ENCODE data around the gene B4GAT1. TPM values are rescaled to one million over a fixed set of nuclear protein-coding genes. Genes with fewer than 3 reads are reported as not detected.

B4GAT1 gene
- total RNA-seq, 1 experiment from 2014 or later = 10.6 TPM

GRCh38 chr11:66331542-66332370 lies 15.7 kb downstream of the B4GAT1 start:
- Histone ChIP-seq H2AFZ (ENCODE audit: low read length) (no peak overlapping the region), H3K79me2 (ENCODE audit: low read length) (no peaks in the 10 kb centered on the region), H4K20me1 (ENCODE audit: insufficient read depth, low read depth, low read length) (no peaks in the 10 kb centered on the region), H3K9me2 (replicated peaks; ENCODE audit: insufficient read depth, low read length) (no peaks in the 10 kb centered on the region), H3K27me3 (ENCODE audit: low read length) (no peaks in the 10 kb centered on the region), H3K36me3 (ENCODE audit: insufficient read depth, low read length) (no peaks in the 10 kb centered on the region), H3K4me3 (ENCODE audit: low read length) (no peak overlapping the region), H3K4me1 (ENCODE audit: low read length) (peaks cover 19% of the 10 kb centered on the region), H3K9me3 (ENCODE audit: low read length) (no peaks in the 10 kb centered on the region), H3K9ac (ENCODE audit: low read length) (no peak overlapping the region), H3K4me2 (ENCODE audit: low read depth, low read length, poor library complexity, severe bottlenecking) (no peak overlapping the region), H3K27ac (ENCODE audit: low read length) (no peak overlapping the region)
- no peak for DNase-seq

GRCh38 chr11:66330931-66331330 lies 16.5 kb downstream of the B4GAT1 start:
- no peak for DNase-seq
- Histone ChIP-seq H3K36me3 (ENCODE audit: insufficient read depth, low read length) (no peaks in the 10 kb centered on the region), H3K9ac (ENCODE audit: low read length) (no peak overlapping the region), H3K4me1 (ENCODE audit: low read length) (peaks cover 16% of the 10 kb centered on the region), H3K4me2 (ENCODE audit: low read depth, low read length, poor library complexity, severe bottlenecking) (no peak overlapping the region), H2AFZ (ENCODE audit: low read length) (no peak overlapping the region), H3K27me3 (ENCODE audit: low read length) (no peaks in the 10 kb centered on the region), H3K9me2 (replicated peaks; ENCODE audit: insufficient read depth, low read length) (no peaks in the 10 kb centered on the region), H3K4me3 (ENCODE audit: low read length) (no peak overlapping the region), H4K20me1 (ENCODE audit: insufficient read depth, low read depth, low read length) (no peaks in the 10 kb centered on the region), H3K27ac (ENCODE audit: low read length) (no peak overlapping the region), H3K9me3 (ENCODE audit: low read length) (no peaks in the 10 kb centered on the region), H3K79me2 (ENCODE audit: low read length) (no peaks in the 10 kb centered on the region)

- no peak for DNase-seq
- Histone ChIP-seq H3K36me3 (ENCODE audit: insufficient read depth, low read length) (no peaks in the 10 kb centered on the region), H3K27ac (ENCODE audit: low read length) (no peak overlapping the region)
Measured at GRCh38 chr11:66329165-66329673, 18.2 kb downstream of the B4GAT1 start.

GRCh38 chr11:66328302-66329144 lies 18.9 kb downstream of the B4GAT1 start:
- Histone ChIP-seq H3K27me3 (ENCODE audit: low read length) (no peaks in the 10 kb centered on the region), H3K27ac (ENCODE audit: low read length) (no peak overlapping the region), H2AFZ (ENCODE audit: low read length) (peak overlapping the region; percentile 85), H3K4me3 (ENCODE audit: low read length) (peak overlapping the region; percentile 52), H3K9me2 (replicated peaks; ENCODE audit: insufficient read depth, low read length) (no peaks in the 10 kb centered on the region), H3K9me3 (ENCODE audit: low read length) (no peaks in the 10 kb centered on the region), H3K9ac (ENCODE audit: low read length) (peak overlapping the region; percentile 55), H3K79me2 (ENCODE audit: low read length) (no peaks in the 10 kb centered on the region), H4K20me1 (ENCODE audit: insufficient read depth, low read depth, low read length) (no peaks in the 10 kb centered on the region), H3K4me1 (ENCODE audit: low read length) (peaks cover 16% of the 10 kb centered on the region), H3K36me3 (ENCODE audit: insufficient read depth, low read length) (no peaks in the 10 kb centered on the region), H3K4me2 (ENCODE audit: low read depth, low read length, poor library complexity, severe bottlenecking) (peak overlapping the region; percentile 83)
- peak; percentile 93 for DNase-seq

More at GRCh38 chr11:66329165-66329673, 18.2 kb downstream of the B4GAT1 start:
- Histone ChIP-seq H3K9me2 (replicated peaks; ENCODE audit: insufficient read depth, low read length) (no peaks in the 10 kb centered on the region), H3K4me2 (ENCODE audit: low read depth, low read length, poor library complexity, severe bottlenecking) (no peak overlapping the region), H4K20me1 (ENCODE audit: insufficient read depth, low read depth, low read length) (no peaks in the 10 kb centered on the region), H3K9me3 (ENCODE audit: low read length) (no peaks in the 10 kb centered on the region), H3K79me2 (ENCODE audit: low read length) (no peaks in the 10 kb centered on the region), H3K4me1 (ENCODE audit: low read length) (peaks cover 16% of the 10 kb centered on the region), H3K27me3 (ENCODE audit: low read length) (no peaks in the 10 kb centered on the region), H3K9ac (ENCODE audit: low read length) (no peak overlapping the region), H2AFZ (ENCODE audit: low read length) (no peak overlapping the region), H3K4me3 (ENCODE audit: low read length) (no peak overlapping the region)

- H3K4me1 ChIP-seq (ENCODE audit: low read length) = peaks cover 16% of the 10 kb centered on the region
- DNase-seq = no peak
- no peaks in the 10 kb centered on the region for H3K36me3 ChIP-seq (ENCODE audit: insufficient read depth, low read length)
- H3K4me3 ChIP-seq (ENCODE audit: low read length) = no peak overlapping the region
- H3K27me3 ChIP-seq (ENCODE audit: low read length) = no peaks in the 10 kb centered on the region
- no peak overlapping the region for H3K27ac ChIP-seq (ENCODE audit: low read length)
- no peaks in the 10 kb centered on the region for H3K9me2 ChIP-seq (replicated peaks; ENCODE audit: insufficient read depth, low read length)
- H4K20me1 ChIP-seq (ENCODE audit: insufficient read depth, low read depth, low read length) = no peaks in the 10 kb centered on the region
- H3K9me3 ChIP-seq (ENCODE audit: low read length) = no peaks in the 10 kb centered on the region
- peak overlapping the region; percentile 85; the same call in 1 of the 2 replicates for H2AFZ ChIP-seq (ENCODE audit: low read length)
- no peaks in the 10 kb centered on the region for H3K79me2 ChIP-seq (ENCODE audit: low read length)
- H3K9ac ChIP-seq (ENCODE audit: low read length) = peak overlapping the region; percentile 18; the same call in 1 of the 2 replicates
- H3K4me2 ChIP-seq (ENCODE audit: low read depth, low read length, poor library complexity, severe bottlenecking) = peak overlapping the region; percentile 83
Measured at GRCh38 chr11:66328031-66328301, 19.5 kb downstream of the B4GAT1 start.

DNA sequence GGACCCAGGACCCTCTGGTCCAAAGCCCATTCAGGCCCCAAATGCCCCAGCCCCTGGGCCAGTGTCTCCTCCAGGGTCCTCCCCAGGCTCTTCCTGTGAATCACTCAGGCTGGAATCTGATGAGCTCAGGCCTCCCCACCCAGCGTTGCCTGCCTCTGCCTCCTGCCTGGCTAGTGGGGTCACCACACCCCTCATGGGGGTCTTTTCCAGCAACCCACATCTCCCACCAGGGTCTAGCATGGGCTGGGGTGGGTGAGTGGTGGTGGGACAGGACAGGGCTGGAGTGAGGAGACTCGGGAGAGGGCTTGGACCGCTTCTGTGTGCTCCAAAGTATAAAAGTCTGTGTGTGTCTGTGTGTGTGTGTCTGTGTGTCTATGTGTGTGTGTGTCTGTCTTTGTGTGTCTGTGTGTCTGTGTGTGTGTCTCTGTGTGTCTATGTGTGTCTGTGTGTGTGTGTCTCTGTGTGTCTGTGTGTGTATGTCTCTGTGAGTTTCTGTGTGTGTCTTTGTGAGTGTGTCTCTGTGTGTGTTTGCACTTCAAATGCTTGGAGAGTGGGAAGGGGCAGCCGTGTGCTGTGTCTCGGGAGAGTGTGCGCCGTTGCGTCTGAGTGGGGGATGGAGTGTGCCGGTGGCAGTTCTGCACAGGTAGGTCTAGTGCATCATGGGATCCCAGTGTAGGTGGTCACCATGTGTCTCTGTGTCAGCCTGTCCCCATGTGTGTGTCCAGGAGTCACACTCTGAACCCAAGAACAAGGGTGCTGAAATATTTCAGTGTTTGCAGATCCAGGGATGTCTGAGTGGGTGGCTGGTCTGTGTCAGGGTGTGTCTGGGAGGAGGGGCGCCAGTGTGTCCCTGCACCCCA lies 20.0 kb downstream of the B4GAT1 start:
- no peaks in the 10 kb centered on the region for H4K20me1 ChIP-seq (ENCODE audit: insufficient read depth, low read depth, low read length)
- no peak overlapping the region for H3K4me3 ChIP-seq (ENCODE audit: low read length)
- no peaks in the 10 kb centered on the region for H3K79me2 ChIP-seq (ENCODE audit: low read length)
- peaks cover 16% of the 10 kb centered on the region for H3K4me1 ChIP-seq (ENCODE audit: low read length)
- no peak for DNase-seq
- no peak overlapping the region for H2AFZ ChIP-seq (ENCODE audit: low read length)
- peak overlapping the region; percentile 18; the same call in 1 of the 2 replicates for H3K9ac ChIP-seq (ENCODE audit: low read length)
- no peaks in the 10 kb centered on the region for H3K9me3 ChIP-seq (ENCODE audit: low read length)
- no peak overlapping the region for H3K4me2 ChIP-seq (ENCODE audit: low read depth, low read length, poor library complexity, severe bottlenecking)
- H3K36me3 ChIP-seq (ENCODE audit: insufficient read depth, low read length) = no peaks in the 10 kb centered on the region
- no peaks in the 10 kb centered on the region for H3K27me3 ChIP-seq (ENCODE audit: low read length)
- no peaks in the 10 kb centered on the region for H3K9me2 ChIP-seq (replicated peaks; ENCODE audit: insufficient read depth, low read length)
- no peak overlapping the region for H3K27ac ChIP-seq (ENCODE audit: low read length)

DNA sequence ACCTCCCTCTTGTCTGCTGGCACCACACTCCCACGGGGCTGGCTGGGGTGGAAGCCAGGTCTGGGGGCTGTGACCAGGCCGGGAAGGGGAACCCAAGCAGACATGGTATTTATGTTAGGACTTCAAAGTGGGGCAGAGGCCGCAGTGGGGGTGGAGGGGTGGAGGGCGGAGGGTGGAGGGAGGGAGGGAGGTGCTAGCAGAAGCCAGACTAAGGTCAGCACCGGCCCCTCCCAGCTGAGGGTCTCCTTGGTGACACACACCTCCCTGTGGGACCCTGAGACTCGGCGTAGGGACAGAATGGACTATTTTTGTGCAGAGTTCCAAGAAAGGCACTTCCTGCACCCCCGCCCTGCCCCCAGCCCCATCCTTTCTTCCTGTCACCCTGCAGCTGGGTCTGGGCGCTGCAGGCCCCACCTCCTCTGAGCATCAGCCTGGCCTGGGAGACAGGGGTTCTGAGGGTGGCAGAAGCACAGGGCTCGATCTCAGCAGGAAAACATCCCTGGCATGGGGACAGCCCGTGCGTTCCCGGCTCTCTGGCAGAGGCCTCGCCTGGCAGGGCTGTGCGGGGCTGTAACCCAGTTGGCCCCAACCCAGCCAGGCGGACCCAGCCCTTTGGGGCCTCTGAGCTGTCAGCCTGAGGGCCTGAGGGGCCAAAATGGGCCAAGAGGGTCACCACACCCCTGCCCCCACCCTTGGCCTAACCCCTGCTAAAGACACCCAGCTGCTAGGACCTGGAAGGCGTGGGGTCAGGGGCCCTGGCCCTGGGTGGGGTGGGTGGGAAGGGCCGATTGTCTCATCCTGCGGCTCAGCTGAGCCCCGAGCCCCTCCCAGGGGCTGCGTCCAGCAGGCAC lies 20.9 kb downstream of the B4GAT1 start:
- DNase-seq = no peak
- no peak overlapping the region for H2AFZ ChIP-seq (ENCODE audit: low read length)
- H3K79me2 ChIP-seq (ENCODE audit: low read length) = no peaks in the 10 kb centered on the region
- no peak overlapping the region for H3K27ac ChIP-seq (ENCODE audit: low read length)
- no peak overlapping the region for H3K9ac ChIP-seq (ENCODE audit: low read length)
- no peak overlapping the region for H3K4me2 ChIP-seq (ENCODE audit: low read depth, low read length, poor library complexity, severe bottlenecking)
- H3K4me1 ChIP-seq (ENCODE audit: low read length) = peaks cover 16% of the 10 kb centered on the region
- H3K9me3 ChIP-seq (ENCODE audit: low read length) = no peaks in the 10 kb centered on the region
- H3K36me3 ChIP-seq (ENCODE audit: insufficient read depth, low read length) = no peaks in the 10 kb centered on the region
- H4K20me1 ChIP-seq (ENCODE audit: insufficient read depth, low read depth, low read length) = no peaks in the 10 kb centered on the region
- no peaks in the 10 kb centered on the region for H3K27me3 ChIP-seq (ENCODE audit: low read length)
- no peaks in the 10 kb centered on the region for H3K9me2 ChIP-seq (replicated peaks; ENCODE audit: insufficient read depth, low read length)
- H3K4me3 ChIP-seq (ENCODE audit: low read length) = no peak overlapping the region

Data from Karpas-422 (cell line).